Activated CD4-positive, alpha-beta T cell treated with anti-CD3 and anti-CD28 coated beads, Interleukin-2, amount 10 ng/mL, durations not matched to agents 7 days and 5 days (primary cell): ENCODE results near the gene ARID1B. TPM values are rescaled to one million over a fixed set of nuclear protein-coding genes. Genes with fewer than 3 reads are reported as not detected.

Experiments used
- CTCF ChIA-PET: fragments of 350-600 bp; sonication (Branson Sonifier 250); formaldehyde crosslinking; loops from one replicate; lab custom pipeline; 2021; ENCODE audit warnings: antibody characterized with exemption; lab: Charles Lee
- POLR2A ChIA-PET: fragments of 350-600 bp; sonication (Branson Sonifier 250); formaldehyde crosslinking; loops from one replicate; lab custom pipeline; 2021; ENCODE audit warnings: antibody characterized with exemption; lab: Charles Lee
- DNase-seq: peaks from one replicate; pipeline ENCODE4 v3.0.0-alpha.2; 2020
- H3K27ac Mint-ChIP-seq: one replicate; pipeline ENCODE4 v1.8.0; 2021; ENCODE audit warnings: mild to moderate bottlenecking, moderate library complexity, mixed read lengths
- H3K27me3 Mint-ChIP-seq: one replicate; pipeline ENCODE4 v1.8.0; 2021; ENCODE audit warnings: mixed read lengths
- H3K36me3 Mint-ChIP-seq: one replicate; pipeline ENCODE4 v1.8.0; 2021; ENCODE audit warnings: low read depth, mixed read lengths
- H3K4me1 Mint-ChIP-seq: one replicate; pipeline ENCODE4 v1.8.0; 2021; ENCODE audit warnings: mixed read lengths
- H3K4me3 Mint-ChIP-seq: one replicate; pipeline ENCODE4 v1.8.0; 2021; ENCODE audit warnings: mild to moderate bottlenecking, moderate library complexity, mixed read lengths
- H3K9me3 Mint-ChIP-seq: one replicate; pipeline ENCODE4 v1.8.0; 2021; ENCODE audit warnings: mixed read lengths
- total RNA-seq, 2 experiments: library from RNA; stranded (reverse); gene quantifications; one replicate each; pipeline ENCODE4 v1.2.3, GENCODE V29; 2021

ARID1B gene
- total RNA-seq, 2 experiments from 2014 or later: 76.8 to 89.6 TPM

DNA sequence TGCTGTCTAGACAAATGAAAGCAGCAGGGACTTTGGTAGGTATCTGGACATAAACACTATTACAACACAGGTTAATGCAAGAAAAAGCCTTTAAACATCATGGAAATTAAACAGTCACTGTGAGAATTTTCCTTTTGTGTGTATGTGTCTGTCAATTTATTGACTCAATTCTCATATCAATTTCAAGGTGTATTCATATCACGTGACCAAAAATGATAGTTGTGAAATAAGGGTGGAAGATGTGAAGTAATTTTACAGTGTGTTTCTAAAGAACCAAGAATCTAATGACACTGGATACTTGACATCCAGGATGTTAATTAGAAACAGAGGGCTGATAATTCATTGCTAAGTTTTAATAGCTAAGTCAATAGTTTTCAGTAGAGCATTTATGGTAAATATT, 302.1 kb downstream of the ARID1B start:
- peaks cover 14% of the 10 kb centered on the region for H3K36me3 Mint-ChIP-seq
- no peak for DNase-seq
- CTCF ChIA-PET: interaction anchor here (0.7 to 2.5 kb wide), 3 partner anchors 10 to 248 kb away, joined by 3 to 6 read pairs (median 4); no protein-coding TSS in a partner anchor
- H3K27ac Mint-ChIP-seq: no peak overlapping the region
- no peaks in the 10 kb centered on the region for H3K27me3 Mint-ChIP-seq
- H3K4me3 Mint-ChIP-seq: no peak overlapping the region
- POLR2A ChIA-PET: no interaction called here
- peaks cover 31% of the 10 kb centered on the region for H3K4me1 Mint-ChIP-seq
- H3K9me3 Mint-ChIP-seq: peaks cover 6% of the 10 kb centered on the region

DNA sequence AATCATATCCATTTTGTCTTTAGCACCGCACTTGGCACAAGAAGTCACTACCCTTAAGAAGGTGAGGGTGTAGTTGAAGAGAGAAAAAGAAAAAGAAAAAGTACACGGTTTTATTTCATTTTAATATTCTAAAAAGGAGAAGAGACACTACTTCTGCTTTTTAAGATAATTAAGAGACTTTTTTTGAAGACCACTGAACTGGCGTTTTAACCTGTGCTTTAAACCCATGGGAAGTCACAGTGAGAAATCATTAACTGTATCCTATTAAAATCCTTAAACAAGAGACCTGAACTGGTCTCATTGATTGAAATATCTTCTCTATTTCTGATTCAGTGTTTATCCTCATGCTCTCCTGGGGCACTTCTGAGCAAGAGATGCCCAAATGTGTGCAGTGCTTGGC, 302.6 kb downstream of the ARID1B start:
- CTCF ChIA-PET: interaction anchor here (0.7 to 2.5 kb wide), 3 partner anchors 9 to 249 kb away, joined by 3 to 6 read pairs (median 4); no protein-coding TSS in a partner anchor
- peaks cover 10% of the 10 kb centered on the region for H3K36me3 Mint-ChIP-seq
- DNase-seq: no peak
- peaks cover 28% of the 10 kb centered on the region for H3K4me1 Mint-ChIP-seq
- POLR2A ChIA-PET: no interaction called here
- no peak overlapping the region for H3K4me3 Mint-ChIP-seq
- H3K9me3 Mint-ChIP-seq: peaks cover 6% of the 10 kb centered on the region
- no peaks in the 10 kb centered on the region for H3K27me3 Mint-ChIP-seq
- H3K27ac Mint-ChIP-seq: no peak overlapping the region

DNA sequence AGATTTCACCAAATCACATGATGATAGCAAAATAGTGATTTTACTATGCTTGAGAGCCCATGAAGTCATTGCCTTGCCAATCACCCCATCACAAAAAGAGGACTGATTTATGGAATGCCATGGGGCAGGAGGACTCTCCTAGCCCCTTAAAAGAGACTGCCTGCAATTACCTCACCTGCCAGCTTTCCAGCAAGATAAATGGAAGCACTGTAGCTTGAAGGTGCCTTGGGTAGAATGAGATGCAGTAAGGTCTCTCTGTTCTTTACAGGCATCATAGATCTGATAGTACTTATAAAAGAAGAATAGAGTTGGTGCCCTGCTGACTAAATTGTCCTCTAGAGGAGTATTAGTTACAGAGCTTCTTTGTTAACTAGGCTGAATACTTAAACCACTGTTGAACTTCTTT, 303.8 kb downstream of the ARID1B start:
- ChIA-PET CTCF (interaction anchor here (0.7 to 2.5 kb wide), 3 partner anchors 8 to 14 kb away, joined by 3 to 6 read pairs (median 4); no protein-coding TSS in a partner anchor), POLR2A (no interaction called here)
- H3K36me3 Mint-ChIP-seq: peaks cover 12% of the 10 kb centered on the region
- DNase-seq: no peak
- no peaks in the 10 kb centered on the region for H3K27me3 Mint-ChIP-seq
- peaks cover 20% of the 10 kb centered on the region for H3K4me1 Mint-ChIP-seq
- no peaks in the 10 kb centered on the region for H3K9me3 Mint-ChIP-seq
- no peak overlapping the region for H3K27ac Mint-ChIP-seq
- no peak overlapping the region for H3K4me3 Mint-ChIP-seq

DNA sequence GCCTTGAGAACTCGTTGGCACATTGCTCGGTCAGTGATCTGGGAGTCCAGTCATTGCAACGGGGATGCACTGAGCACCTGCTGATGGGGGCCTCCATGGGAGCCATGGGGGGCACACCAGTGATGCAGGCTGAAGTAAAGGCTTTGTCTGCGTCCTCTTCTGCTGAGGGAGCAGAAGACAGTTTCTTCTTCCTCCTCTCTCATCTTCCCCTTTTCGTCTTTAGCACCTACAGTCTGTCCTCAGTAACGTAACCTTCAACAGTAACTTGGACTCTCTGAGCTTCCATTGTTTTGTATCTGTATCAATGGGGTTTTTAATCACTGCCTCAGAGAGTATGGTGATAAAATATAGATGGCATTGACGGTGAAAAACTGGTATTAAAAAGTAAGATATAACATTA, 306.2 kb downstream of the ARID1B start:
- ChIA-PET POLR2A (no interaction called here), CTCF (interaction anchor here (0.7 kb wide), 1 partner anchor 33 kb away, joined by 3 read pairs; no protein-coding TSS in a partner anchor)

DNA sequence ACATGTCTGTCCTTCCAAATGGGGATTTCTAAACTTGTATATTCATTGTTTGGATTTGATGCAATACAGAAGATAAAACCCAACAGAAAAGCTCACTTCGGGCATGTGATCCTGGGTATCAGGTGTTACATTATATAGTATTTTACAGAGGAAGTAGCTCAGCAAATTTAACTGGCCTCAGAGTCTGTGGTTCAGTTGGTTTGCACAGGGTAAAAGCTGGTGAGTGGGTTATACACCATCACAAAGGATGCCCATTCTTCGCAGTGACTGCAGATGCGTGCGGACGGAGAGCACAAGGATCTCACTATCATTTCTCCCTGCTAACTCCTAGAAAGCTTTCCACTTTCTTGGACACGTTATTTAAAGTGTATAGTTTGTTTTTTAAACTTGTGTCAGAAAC, 309.5 kb downstream of the ARID1B start:
- H3K4me1 Mint-ChIP-seq: peaks cover 5% of the 10 kb centered on the region
- no peak for DNase-seq
- H3K4me3 Mint-ChIP-seq: no peak overlapping the region
- peaks cover 17% of the 10 kb centered on the region for H3K36me3 Mint-ChIP-seq
- CTCF ChIA-PET: interaction anchor here (0.7 to 1.1 kb wide), 2 partner anchors 9 to 16 kb away, joined by 3 to 4 read pairs; no protein-coding TSS in a partner anchor
- no peaks in the 10 kb centered on the region for H3K27me3 Mint-ChIP-seq
- H3K27ac Mint-ChIP-seq: no peak overlapping the region
- POLR2A ChIA-PET: interaction anchor here (0.7 kb wide), 1 partner anchor 162 kb away, joined by 3 read pairs; no protein-coding TSS in a partner anchor
- H3K9me3 Mint-ChIP-seq: no peaks in the 10 kb centered on the region

More for the DNA sequence above, 306.2 kb downstream of the ARID1B start:
- Mint-ChIP-seq H3K27me3 (no peaks in the 10 kb centered on the region), H3K4me1 (peaks cover 6% of the 10 kb centered on the region), H3K27ac (no peak overlapping the region), H3K9me3 (no peaks in the 10 kb centered on the region), H3K4me3 (no peak overlapping the region), H3K36me3 (peaks cover 14% of the 10 kb centered on the region)
- no peak for DNase-seq

DNA sequence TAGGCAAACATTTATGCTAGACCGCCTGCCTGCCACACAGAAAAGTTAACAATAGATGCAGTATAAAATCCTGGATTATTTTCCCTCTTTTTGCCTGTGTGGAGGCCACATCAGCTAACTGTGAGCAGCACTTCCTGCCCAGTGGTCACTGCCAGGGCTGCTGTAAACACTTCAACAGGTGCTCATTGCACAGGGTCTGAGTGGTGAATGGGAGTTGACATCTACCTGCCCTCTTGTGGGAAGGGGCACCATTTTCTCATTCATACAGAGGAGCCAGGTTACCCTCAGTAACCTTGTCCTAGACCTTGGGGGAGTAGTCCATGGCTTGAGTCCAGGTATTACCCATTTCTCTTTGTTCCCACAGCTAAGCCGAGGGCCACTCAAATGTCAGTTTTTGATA, 310.8 kb downstream of the ARID1B start:
- Mint-ChIP-seq H3K36me3 (peaks cover 17% of the 10 kb centered on the region), H3K4me1 (peaks cover 4% of the 10 kb centered on the region), H3K27me3 (no peaks in the 10 kb centered on the region), H3K4me3 (no peak overlapping the region), H3K27ac (no peak overlapping the region), H3K9me3 (no peaks in the 10 kb centered on the region)
- ChIA-PET POLR2A (no interaction called here), CTCF (interaction anchor here (0.6 to 1.2 kb wide), 2 partner anchors 19 to 71 kb away, joined by 4 to 6 read pairs; no protein-coding TSS in a partner anchor)
- DNase-seq: no peak

DNA sequence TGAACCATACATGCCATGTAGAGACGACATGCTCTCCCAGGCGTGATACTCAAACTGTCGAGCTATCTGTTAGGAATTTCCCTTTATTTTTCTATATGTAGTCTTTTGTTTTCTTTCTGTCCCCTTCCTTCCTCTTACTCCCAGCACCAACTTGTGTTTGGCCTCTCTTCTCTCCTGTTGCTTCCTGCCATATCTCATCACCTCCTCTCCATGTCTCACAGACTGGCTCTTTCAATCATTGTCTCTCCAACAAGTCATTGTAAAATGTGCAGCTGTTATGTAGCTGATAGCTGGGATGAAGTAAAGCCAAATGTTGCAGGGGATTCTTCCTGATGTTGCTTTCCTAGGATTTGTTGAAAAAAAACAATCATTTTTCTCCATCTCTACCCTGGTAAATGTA, 311.7 kb downstream of the ARID1B start:
- no peak for DNase-seq
- Mint-ChIP-seq H3K27me3 (no peaks in the 10 kb centered on the region), H3K4me3 (no peak overlapping the region), H3K4me1 (peaks cover 4% of the 10 kb centered on the region), H3K27ac (no peak overlapping the region), H3K9me3 (no peaks in the 10 kb centered on the region), H3K36me3 (peaks cover 17% of the 10 kb centered on the region)
- ChIA-PET CTCF (interaction anchor here (1.1 kb wide), 1 partner anchor 9 kb away, joined by 4 read pairs; no protein-coding TSS in a partner anchor), POLR2A (no interaction called here)

DNA sequence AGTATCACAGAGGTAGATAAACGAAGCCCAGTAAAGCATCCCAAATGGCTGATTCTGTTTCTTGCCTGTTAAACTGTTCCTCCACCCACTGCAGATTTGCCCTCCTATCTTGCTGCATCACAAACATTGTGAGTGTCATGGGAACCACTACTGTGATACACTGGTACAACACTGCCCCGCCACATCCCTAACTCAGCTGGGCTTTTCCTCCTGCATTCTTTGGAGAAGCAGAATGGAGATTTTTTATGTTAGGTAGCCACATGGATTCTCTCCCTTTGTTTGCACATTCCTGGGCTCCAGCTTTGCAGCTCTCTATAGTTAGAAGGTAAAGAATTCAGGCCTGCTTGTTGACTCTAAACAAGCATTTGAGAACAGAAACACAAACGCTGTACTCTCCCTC, 312.1 kb downstream of the ARID1B start:
- H3K36me3 Mint-ChIP-seq: peaks cover 20% of the 10 kb centered on the region
- CTCF ChIA-PET: interaction anchor here (1.1 kb wide), 1 partner anchor 9 kb away, joined by 4 read pairs; no protein-coding TSS in a partner anchor
- no peak overlapping the region for H3K27ac Mint-ChIP-seq
- H3K9me3 Mint-ChIP-seq: no peaks in the 10 kb centered on the region
- no peak for DNase-seq
- POLR2A ChIA-PET: no interaction called here
- no peak overlapping the region for H3K4me3 Mint-ChIP-seq
- H3K27me3 Mint-ChIP-seq: no peaks in the 10 kb centered on the region
- H3K4me1 Mint-ChIP-seq: peaks cover 4% of the 10 kb centered on the region

DNA sequence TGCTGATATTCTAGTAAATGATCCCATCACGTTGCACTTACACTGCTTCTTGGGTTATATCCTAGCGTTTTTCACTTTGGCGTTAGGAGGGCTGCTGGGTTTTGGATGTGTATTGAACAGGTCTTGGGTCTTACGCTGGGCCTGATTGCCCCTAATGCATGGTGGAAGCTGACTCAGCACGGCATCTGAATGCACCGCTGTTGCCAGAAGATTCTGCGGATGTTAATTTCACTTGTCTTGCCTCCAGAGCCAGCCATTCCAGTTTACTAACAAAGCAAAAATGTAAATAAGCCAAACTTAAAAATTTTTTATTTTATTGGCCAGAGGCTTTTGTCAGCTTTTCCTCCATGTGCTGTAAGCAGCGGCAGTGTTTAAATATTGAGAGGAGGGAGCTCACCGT, 312.7 kb downstream of the ARID1B start:
- no peaks in the 10 kb centered on the region for H3K9me3 Mint-ChIP-seq
- ChIA-PET POLR2A (no interaction called here), CTCF (interaction anchor here (1.7 kb wide), 1 partner anchor 10 kb away, joined by 7 read pairs; no protein-coding TSS in a partner anchor)
- H3K27ac Mint-ChIP-seq: no peak overlapping the region
- no peaks in the 10 kb centered on the region for H3K27me3 Mint-ChIP-seq
- no peak overlapping the region for H3K4me3 Mint-ChIP-seq
- peaks cover 4% of the 10 kb centered on the region for H3K4me1 Mint-ChIP-seq
- peaks cover 20% of the 10 kb centered on the region for H3K36me3 Mint-ChIP-seq
- no peak for DNase-seq

DNA sequence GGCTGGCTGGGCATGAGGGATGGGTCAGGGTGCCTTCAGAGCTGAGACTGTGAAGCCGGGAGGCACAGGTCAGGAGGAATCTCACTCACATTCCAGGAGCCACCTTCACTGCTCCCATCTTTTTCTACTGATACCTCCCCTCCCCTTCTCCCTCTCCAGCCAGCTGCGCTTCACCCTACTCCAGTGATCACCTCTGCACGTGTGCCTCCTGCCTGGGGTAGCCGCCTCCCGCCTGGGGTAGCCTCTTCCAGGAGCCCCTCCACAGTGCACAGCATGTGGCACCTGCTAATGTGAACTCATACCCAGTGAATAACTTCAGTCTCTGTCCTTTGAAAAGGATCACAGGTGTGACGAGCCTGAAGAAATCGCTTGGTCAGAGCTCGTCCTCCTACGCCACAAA, 313.6 kb downstream of the ARID1B start:
- no peak overlapping the region for H3K27ac Mint-ChIP-seq
- H3K9me3 Mint-ChIP-seq: no peaks in the 10 kb centered on the region
- POLR2A ChIA-PET: interaction anchor here (0.6 kb wide), 1 partner anchor 16 kb away, joined by 3 read pairs; no protein-coding TSS in a partner anchor
- H3K4me3 Mint-ChIP-seq: no peak overlapping the region
- no peak for DNase-seq
- no peaks in the 10 kb centered on the region for H3K27me3 Mint-ChIP-seq
- H3K36me3 Mint-ChIP-seq: peaks cover 14% of the 10 kb centered on the region
- peaks cover 4% of the 10 kb centered on the region for H3K4me1 Mint-ChIP-seq
- CTCF ChIA-PET: interaction anchor here (0.5 to 1.7 kb wide), 2 partner anchors 9 to 1802 kb away, joined by 3 to 7 read pairs; no protein-coding TSS in a partner anchor

DNA sequence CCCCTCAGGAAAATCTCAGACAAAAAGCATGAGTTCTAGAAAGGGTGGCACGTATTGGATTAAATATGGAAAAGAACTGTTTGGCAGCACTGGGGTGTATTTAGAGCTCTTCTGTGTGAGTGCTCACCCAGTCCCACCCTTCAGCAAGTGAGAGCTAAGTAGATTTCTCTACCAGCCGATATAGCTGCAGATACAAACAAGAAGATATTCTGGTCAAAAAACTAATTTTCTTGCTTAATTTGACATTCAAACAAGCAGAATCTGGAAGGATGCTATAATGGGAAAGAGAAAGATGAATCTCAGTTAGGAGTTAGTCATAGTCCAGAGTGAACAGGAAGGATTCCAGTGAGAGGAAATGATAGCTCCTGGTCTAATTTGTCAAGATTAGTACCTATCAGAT, 314.1 kb downstream of the ARID1B start:
- DNase-seq: no peak
- CTCF ChIA-PET: interaction anchor here (0.5 to 1.7 kb wide), 2 partner anchors 9 to 1803 kb away, joined by 3 to 7 read pairs; no protein-coding TSS in a partner anchor
- Mint-ChIP-seq H3K27me3 (no peaks in the 10 kb centered on the region), H3K4me1 (peaks cover 4% of the 10 kb centered on the region), H3K9me3 (no peaks in the 10 kb centered on the region), H3K4me3 (no peak overlapping the region), H3K27ac (no peak overlapping the region), H3K36me3 (peaks cover 14% of the 10 kb centered on the region)
- POLR2A ChIA-PET: interaction anchor here (0.6 kb wide), 1 partner anchor 17 kb away, joined by 3 read pairs; no protein-coding TSS in a partner anchor

DNA sequence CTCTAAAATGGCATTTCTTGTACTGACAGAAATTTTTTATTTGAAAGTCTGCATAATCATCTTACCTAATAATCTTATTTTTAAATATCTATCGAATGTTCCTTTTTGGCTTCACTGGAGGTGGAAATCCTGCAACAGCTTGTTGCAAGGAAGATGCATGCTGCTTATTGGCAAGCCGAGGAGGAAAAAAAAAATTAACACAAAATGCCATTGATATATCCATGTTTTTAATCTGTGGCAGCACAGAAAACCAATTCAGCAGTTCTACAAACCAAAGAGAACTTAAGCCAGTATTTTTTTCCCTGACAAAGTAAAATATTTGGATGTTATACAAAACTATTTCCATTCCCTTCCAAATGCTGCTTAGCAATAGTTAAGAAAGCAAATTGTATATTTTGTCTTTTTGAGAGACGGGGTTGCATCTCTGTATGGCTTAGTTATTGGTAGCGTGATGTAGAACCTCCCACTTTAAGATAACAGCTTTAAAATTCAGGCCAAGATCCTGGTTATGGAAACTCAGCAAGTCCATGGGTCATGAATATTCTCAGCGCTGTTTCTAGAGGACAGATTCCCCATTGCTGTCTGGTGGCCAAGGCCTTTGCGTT, 314.8 kb downstream of the ARID1B start:
- Mint-ChIP-seq H3K4me1 (peaks cover 4% of the 10 kb centered on the region), H3K27ac (no peak overlapping the region), H3K36me3 (peaks cover 9% of the 10 kb centered on the region), H3K4me3 (no peak overlapping the region), H3K9me3 (no peaks in the 10 kb centered on the region), H3K27me3 (no peaks in the 10 kb centered on the region)
- ChIA-PET POLR2A (no interaction called here), CTCF (interaction anchor here (0.6 kb wide), 1 partner anchor 162 kb away, joined by 3 read pairs; no protein-coding TSS in a partner anchor)
- DNase-seq: no peak

DNA sequence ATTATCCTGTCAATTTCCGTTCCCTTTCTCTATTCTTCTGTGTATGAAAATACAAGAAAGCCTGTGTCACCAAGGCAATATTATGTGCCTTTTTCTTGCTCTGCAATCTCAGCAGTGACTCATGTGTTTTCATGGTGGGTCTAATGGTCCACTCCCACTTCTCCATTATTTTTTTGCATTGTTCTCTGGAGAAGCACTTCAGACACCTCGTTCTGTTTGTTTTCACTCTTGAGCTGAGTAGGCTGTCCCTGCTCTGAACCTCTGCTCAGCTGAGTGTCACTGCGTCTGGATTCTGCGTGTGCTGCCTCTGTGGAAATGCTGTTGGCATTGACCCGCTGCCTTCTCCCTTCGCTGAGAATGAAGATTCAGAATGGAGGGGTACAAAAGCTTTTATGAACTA, 315.6 kb downstream of the ARID1B start:
- H3K36me3 Mint-ChIP-seq: peaks cover 8% of the 10 kb centered on the region
- no peaks in the 10 kb centered on the region for H3K27me3 Mint-ChIP-seq
- H3K27ac Mint-ChIP-seq: no peak overlapping the region
- ChIA-PET CTCF (no interaction called here), POLR2A (no interaction called here)
- no peaks in the 10 kb centered on the region for H3K9me3 Mint-ChIP-seq
- H3K4me1 Mint-ChIP-seq: peaks cover 4% of the 10 kb centered on the region
- no peak overlapping the region for H3K4me3 Mint-ChIP-seq
- DNase-seq: no peak
